Measurements from ENCODE around the gene FHIT.

GRCh38 chr3:59749291-59749690 lies 1502.0 kb downstream of the FHIT start:
- TF ChIP-seq, protein P1, sequence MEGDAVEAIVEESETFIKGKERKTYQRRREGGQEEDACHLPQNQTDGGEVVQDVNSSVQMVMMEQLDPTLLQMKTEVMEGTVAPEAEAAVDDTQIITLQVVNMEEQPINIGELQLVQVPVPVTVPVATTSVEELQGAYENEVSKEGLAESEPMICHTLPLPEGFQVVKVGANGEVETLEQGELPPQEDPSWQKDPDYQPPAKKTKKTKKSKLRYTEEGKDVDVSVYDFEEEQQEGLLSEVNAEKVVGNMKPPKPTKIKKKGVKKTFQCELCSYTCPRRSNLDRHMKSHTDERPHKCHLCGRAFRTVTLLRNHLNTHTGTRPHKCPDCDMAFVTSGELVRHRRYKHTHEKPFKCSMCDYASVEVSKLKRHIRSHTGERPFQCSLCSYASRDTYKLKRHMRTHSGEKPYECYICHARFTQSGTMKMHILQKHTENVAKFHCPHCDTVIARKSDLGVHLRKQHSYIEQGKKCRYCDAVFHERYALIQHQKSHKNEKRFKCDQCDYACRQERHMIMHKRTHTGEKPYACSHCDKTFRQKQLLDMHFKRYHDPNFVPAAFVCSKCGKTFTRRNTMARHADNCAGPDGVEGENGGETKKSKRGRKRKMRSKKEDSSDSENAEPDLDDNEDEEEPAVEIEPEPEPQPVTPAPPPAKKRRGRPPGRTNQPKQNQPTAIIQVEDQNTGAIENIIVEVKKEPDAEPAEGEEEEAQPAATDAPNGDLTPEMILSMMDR (conservative IDR thresholded peaks at IDR 0.05; ENCODE audit: low read depth, low read length): no peak
- TF ChIP-seq EZH2 (IDR thresholded peaks at IDR 0.05; ENCODE audit: low read length, unreplicated experiment): no peak

All from PC-3 (cell line).